GM19467 (cell line): ENCODE data around the gene TOPBP1.
A peak's percentile ranks its signal among the peaks of the same experiment; 100 is the strongest.

Experiments
- ATAC-seq: cut with Tn5 transposase; IDR thresholded peaks from one replicate; pipeline ENCODE4 v1.9.1; 2021; ENCODE audit warnings: mild to moderate bottlenecking, moderate library complexity; ENCODE audit not compliant: unreplicated experiment

Gene TOPBP1

GRCh38 chr3:133610031-133610430, 51.7 kb downstream of the TOPBP1 start:
- no peak for ATAC-seq

GRCh38 chr3:133608388-133608787, 53.4 kb downstream of the TOPBP1 start:
- no peak for ATAC-seq

GRCh38 chr3:133607816-133608215, 53.9 kb downstream of the TOPBP1 start:
- ATAC-seq, result no peak

GRCh38 chr3:133606902-133607301, 54.8 kb downstream of the TOPBP1 start:
- no peak for ATAC-seq

- ATAC-seq, result no peak
Measured at GRCh38 chr3:133606342-133606741, 55.4 kb downstream of the TOPBP1 start.

- ATAC-seq, result no peak
Measured at GRCh38 chr3:133600572-133601081, 61.1 kb downstream of the TOPBP1 start.

- ATAC-seq, result no peak
Measured at GRCh38 chr3:133599280-133599679, 62.5 kb downstream of the TOPBP1 start.

GRCh38 chr3:133598405-133598804, 63.3 kb downstream of the TOPBP1 start:
- ATAC-seq, result no peak

GRCh38 chr3:133595341-133595740, 66.4 kb downstream of the TOPBP1 start:
- no peak for ATAC-seq

GRCh38 chr3:133593243-133593642, 68.5 kb downstream of the TOPBP1 start:
- ATAC-seq, result no peak

GRCh38 chr3:133592843-133593242, 68.9 kb downstream of the TOPBP1 start:
- no peak for ATAC-seq

GRCh38 chr3:133591271-133591742, 70.4 kb downstream of the TOPBP1 start:
- ATAC-seq, result no peak

- no peak for ATAC-seq
Measured at GRCh38 chr3:133589503-133589902, 72.2 kb downstream of the TOPBP1 start.

- ATAC-seq, result no peak
Measured at GRCh38 chr3:133588784-133589465, 72.8 kb downstream of the TOPBP1 start.

- no peak for ATAC-seq
Measured at GRCh38 chr3:133588035-133588434, 73.7 kb downstream of the TOPBP1 start.

- ATAC-seq, result no peak
Measured at GRCh38 chr3:133583396-133583795, 78.3 kb downstream of the TOPBP1 start.

GRCh38 chr3:133578548-133579191, 83.1 kb downstream of the TOPBP1 start:
- no peak for ATAC-seq

GRCh38 chr3:133576169-133576568, 85.6 kb downstream of the TOPBP1 start:
- no peak for ATAC-seq

- no peak for ATAC-seq
Measured at GRCh38 chr3:133575086-133575485, 86.7 kb downstream of the TOPBP1 start.

- peak; percentile 27 for ATAC-seq
Measured at GRCh38 chr3:133574260-133574881, 87.4 kb downstream of the TOPBP1 start.

GRCh38 chr3:133573629-133574194, 88.0 kb downstream of the TOPBP1 start, which contains the start of gene CDV3:
TSS of gene CDV3 (plus strand) at chr3:133573686. CDS start at chr3:133574045, 359 bp downstream.
- peak; percentile 22 for ATAC-seq
